Adrenal gland (tissue), 12 donors: Measurements from ENCODE around the gene GCN1. TPM values are rescaled to one million over a fixed set of nuclear protein-coding genes. Genes with fewer than 3 reads are reported as not detected.
A peak's percentile ranks its signal among the peaks of the same experiment; 100 is the strongest.

ENCODE experiments used
- DNase-seq, 7 donors: peaks; one replicate each; pipeline ENCODE4 v3.0.0-alpha.2; 2019 to 2020
- H3K27ac ChIP-seq, 5 donors: fragments of 200-600 bp; sonication (generic) in 4 of 5; 1 replicate in 3 of 5; 2 replicates in 2 of 5; pipeline versions ENCODE4 v1.5.1 to v1.8.0; 2016 to 2020; ENCODE audit warnings: mild to moderate bottlenecking in 1 of 5
- H3K27me3 ChIP-seq: fragments of 200-600 bp; 2 replicates; pipeline ENCODE4 v1.8.0; 2021
- H3K36me3 ChIP-seq, 2 donors: fragments of 200-600 bp; replicated peaks in 1 of 2; 1 replicate in 1 of 2; 2 replicates in 1 of 2; pipeline versions ENCODE4 v1.5.1 to v1.8.0; 2018 to 2022
- H3K4me1 ChIP-seq, 2 donors: fragments of 200-600 bp; replicated peaks in 1 of 2; 1 replicate in 1 of 2; 2 replicates in 1 of 2; pipeline versions ENCODE4 v1.5.1 to v1.8.0; 2018 to 2021
- H3K4me3 ChIP-seq, 4 donors: fragments of 200-600 bp; sonication (generic) in 3 of 4; one replicate each; pipeline ENCODE4 v1.5.1; 2016 to 2018
- H3K9me3 ChIP-seq, 3 donors: fragments of 200-600 bp; sonication (generic) in 1 of 3; replicated peaks in 1 of 3; 1 replicate in 2 of 3; 2 replicates in 1 of 3; pipeline versions ENCODE4 v1.5.1 to v1.8.0; 2016 to 2021
- POLR2A ChIP-seq, 2 donors: fragments of 450-650 bp; IDR thresholded peaks; one replicate each; pipeline ENCODE4 v1.6.1; 2017; ENCODE audit warnings: antibody characterized with exemption in 2 of 2, mild to moderate bottlenecking in 2 of 2, moderate library complexity in 1 of 2
- whole genome bisulfite sequencing, 4 donors: extraction: QIAGEN DNeasy Blood & Tissue Kit in 2 of 4; methylation state at CpG; one replicate each; pipeline versions ENCODE4 v1.1.5 to v1.1.7; 2013 to 2017; 5-methylcytosine and 5-hydroxymethylcytosine counted together
- intact Hi-C, 2 donors: fragments of 100-400 bp; cut with DNase I; formaldehyde crosslinking; loops; one replicate each; pipeline versions ENCODE4 v1.14.1 to v1.15.0; 2022 to 2023
- polyA plus RNA-seq, 3 donors: library from polyadenylated mRNA; stranded (reverse); fragments of 200-250 nt in 2 of 3; fragments of 350-450 nt in 1 of 3; fragmentation: Illumina TruSeq in 1 of 3; extraction: RNeasy Lipid Tissue Mini Kit (QIAGEN cat#74804) in 1 of 3; gene quantifications; one replicate each; pipeline ENCODE4 v1.2.3, GENCODE V29; 2013 to 2014
- total RNA-seq, 9 donors: library from RNA; depleted of rRNA in 4 of 9; stranded (reverse); fragments of >200 nt in 4 of 9; fragments of 120-200 nt in 1 of 9; fragmentation: NEBNext Ultra II Directional in 1 of 9; extraction: Animal tissue kit (Norgen Biotek cat#: 25700) in 1 of 9; gene quantifications; one replicate each; pipeline versions ENCODE4 v1.1.0 to v1.2.4, GENCODE V29; 2013 to 2023
- TF ChIP-seq, protein P1 (sequence below), 6 experiments: fragments of 450-650 bp in 4 of 6; fragments of 200-600 bp in 2 of 6; sonication (generic) in 1 of 6; IDR thresholded peaks; 1 replicate in 5 of 6; 2 replicates in 1 of 6; pipeline versions ENCODE4 v1.5.1 to v1.8.0; 2016 to 2021; ENCODE audit warnings: antibody characterized with exemption in 6 of 6, mild to moderate bottlenecking in 2 of 6, moderate library complexity in 1 of 6
- donor health status: healthy with polysubstance abuse.
- donor health status: Bipolar disorder and iron deficiency.
- donor health status: DM: yes; HTN: yes; CAD: no.
- donor health status: DM: no; HTN: no; CAD: no.
- donor health status: DM: no; HTN: no; CAD: no.
- donor health status: DM: yes; HTN: yes; CAD: no.

The GCN1 gene
- total and polyA plus RNA-seq, 12 donors: 22.0 to 98.5 (median 46.5) TPM

DNA sequence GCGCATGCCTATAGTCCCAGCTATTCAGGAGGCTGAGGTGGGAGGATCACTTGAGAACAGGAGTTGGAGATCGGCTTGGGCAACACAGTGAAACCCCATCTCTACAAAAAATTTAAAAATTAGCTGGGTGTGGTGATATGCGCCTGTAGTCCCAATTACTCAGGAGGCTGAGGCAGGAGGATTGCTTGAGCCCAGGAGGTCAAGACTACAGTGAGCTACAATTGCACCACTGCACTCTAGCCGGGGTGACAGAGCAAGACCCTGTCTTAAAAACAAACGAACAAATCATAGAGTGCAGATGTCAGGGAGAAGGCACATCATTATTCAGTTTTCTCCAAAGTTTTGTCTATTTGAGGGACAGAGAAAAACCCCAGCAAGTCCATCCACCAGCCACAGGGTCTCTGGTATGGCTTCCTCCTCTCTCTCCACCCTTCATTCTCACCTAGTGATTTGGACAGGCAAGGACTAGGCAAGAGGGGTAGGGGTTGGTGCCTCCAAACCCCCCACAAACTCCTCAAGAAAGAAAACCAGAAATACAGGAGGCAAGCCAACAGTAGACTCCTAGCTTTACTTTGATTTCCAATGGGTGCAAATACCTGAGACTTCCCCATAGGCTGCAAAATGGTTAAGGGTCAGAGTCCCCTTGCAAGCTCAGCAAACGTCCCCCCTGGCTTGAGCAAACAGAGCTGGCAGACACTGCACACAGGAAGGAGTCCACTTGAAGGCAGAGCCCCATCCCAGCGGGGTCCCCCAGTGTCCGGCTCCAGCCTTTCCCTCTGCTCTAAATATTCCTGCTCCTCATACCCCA is 32.9 kb upstream of the GCN1 start:
- H3K9me3 ChIP-seq: no peaks in the 10 kb centered on the region
- intact Hi-C loops: loop anchor here (2.0 kb wide), 1 partner anchor 39 kb away; no protein-coding TSS in a partner anchor
- TF ChIP-seq, protein P1, sequence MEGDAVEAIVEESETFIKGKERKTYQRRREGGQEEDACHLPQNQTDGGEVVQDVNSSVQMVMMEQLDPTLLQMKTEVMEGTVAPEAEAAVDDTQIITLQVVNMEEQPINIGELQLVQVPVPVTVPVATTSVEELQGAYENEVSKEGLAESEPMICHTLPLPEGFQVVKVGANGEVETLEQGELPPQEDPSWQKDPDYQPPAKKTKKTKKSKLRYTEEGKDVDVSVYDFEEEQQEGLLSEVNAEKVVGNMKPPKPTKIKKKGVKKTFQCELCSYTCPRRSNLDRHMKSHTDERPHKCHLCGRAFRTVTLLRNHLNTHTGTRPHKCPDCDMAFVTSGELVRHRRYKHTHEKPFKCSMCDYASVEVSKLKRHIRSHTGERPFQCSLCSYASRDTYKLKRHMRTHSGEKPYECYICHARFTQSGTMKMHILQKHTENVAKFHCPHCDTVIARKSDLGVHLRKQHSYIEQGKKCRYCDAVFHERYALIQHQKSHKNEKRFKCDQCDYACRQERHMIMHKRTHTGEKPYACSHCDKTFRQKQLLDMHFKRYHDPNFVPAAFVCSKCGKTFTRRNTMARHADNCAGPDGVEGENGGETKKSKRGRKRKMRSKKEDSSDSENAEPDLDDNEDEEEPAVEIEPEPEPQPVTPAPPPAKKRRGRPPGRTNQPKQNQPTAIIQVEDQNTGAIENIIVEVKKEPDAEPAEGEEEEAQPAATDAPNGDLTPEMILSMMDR (IDR thresholded peaks at IDR 0.05): no peak
- no peak for TF ChIP-seq POLR2A (IDR thresholded peaks at IDR 0.05)
- peak overlapping the region in 3 of 5 donors; percentile 24 to 98 (median 95) for H3K27ac ChIP-seq
- peaks cover 0 to 29% of the 10 kb centered on the region in 2 donors for H3K36me3 ChIP-seq
- no peak for DNase-seq
- WGBS, 4 donors: 64 to 76% (median 74%) methylated on average over 8 of the region's 8 CpGs
- peaks cover 43 to 66% of the 10 kb centered on the region in 2 donors for H3K4me1 ChIP-seq
- no peaks in the 10 kb centered on the region for H3K27me3 ChIP-seq
- no peak overlapping the region for H3K4me3 ChIP-seq

DNA sequence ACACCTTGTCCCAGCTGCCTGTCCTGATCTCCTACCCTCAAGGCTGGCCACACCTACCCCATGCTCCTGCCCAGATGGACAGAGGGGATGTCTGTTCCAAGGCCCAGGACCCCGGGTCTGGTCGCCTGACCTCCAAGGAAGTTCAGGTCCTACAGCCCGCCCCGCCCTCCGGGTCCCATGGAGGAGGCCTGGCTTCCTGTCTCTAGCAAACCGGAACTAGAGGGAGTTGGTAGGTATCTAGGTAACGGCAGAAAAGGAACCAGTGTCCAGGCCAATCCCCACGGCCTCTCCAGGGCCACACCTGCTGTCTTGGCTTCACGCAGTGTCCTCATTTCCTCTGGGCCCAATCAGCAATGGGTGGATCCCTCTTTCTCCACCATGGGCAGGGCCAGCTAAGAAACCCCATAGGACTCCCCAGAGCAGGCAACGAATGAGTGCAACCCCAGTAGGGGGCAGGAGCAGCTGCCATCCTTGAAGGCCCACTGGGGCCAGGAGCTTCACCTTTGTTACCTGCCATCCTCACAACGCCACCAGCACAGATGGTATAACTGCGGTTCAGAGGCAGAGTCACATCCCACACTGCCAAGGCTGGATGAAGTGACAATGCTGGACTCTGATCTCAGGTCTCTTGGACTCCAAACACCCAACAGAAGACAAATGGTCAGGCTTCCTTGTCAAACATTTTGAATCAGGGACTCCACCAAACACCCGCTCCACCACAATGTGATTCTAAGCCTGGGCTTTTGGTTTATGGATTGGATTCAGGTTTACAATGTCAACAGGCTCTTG is 31.5 kb upstream of the GCN1 start:
- peaks cover 0 to 43% of the 10 kb centered on the region in 2 donors for H3K36me3 ChIP-seq
- no peak for DNase-seq
- WGBS, 4 donors: 59 to 78% (median 66%) methylated on average over 9 to 13 of the region's 13 CpGs
- no peaks in the 10 kb centered on the region for H3K9me3 ChIP-seq
- no peaks in the 10 kb centered on the region for H3K27me3 ChIP-seq
- intact Hi-C loops: loop anchor here in 1 of 2 donors (2.0 kb wide), 1 partner anchor 41 kb away; no protein-coding TSS in a partner anchor
- peak overlapping the region in 4 of 5 donors; percentile 9 to 69 (median 45) for H3K27ac ChIP-seq
- TF ChIP-seq POLR2A (IDR thresholded peaks at IDR 0.05): no peak
- TF ChIP-seq, protein P1 (IDR thresholded peaks at IDR 0.05): no peak
- peaks cover 29 to 54% of the 10 kb centered on the region in 2 donors for H3K4me1 ChIP-seq
- H3K4me3 ChIP-seq: no peak overlapping the region

DNA sequence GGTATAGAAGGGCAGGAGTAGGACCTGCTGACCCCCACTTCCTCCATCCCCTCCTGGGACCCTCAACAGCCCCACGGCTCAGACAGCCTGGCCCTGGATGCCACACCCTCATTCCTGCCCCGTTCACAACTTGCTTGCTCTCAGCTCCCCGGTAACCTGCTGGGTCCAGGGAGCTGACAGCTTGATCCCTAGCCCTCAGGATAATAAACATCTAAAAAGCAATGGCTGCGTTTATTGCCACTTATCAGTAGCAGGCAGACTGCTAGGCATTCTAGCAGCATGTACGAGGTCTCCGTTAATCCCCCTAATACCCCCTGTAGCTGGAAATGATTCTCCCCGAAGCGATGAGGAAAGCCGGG is 30.7 kb upstream of the GCN1 start:
- Histone ChIP-seq H3K36me3 (peaks cover 0 to 51% of the 10 kb centered on the region in 2 donors), H3K4me3 (no peak overlapping the region), H3K4me1 (peaks cover 21 to 47% of the 10 kb centered on the region in 2 donors), H3K9me3 (no peaks in the 10 kb centered on the region), H3K27me3 (no peaks in the 10 kb centered on the region), H3K27ac (peak overlapping the region in 3 of 5 donors; percentile 34 to 69 (median 56))
- intact Hi-C loops: no loop called here
- WGBS, 4 donors: 49 to 68% (median 61%) methylated on average over 5 to 9 of the region's 9 CpGs
- no peak for DNase-seq
- TF ChIP-seq, protein P1 (IDR thresholded peaks at IDR 0.05): no peak
- no peak for TF ChIP-seq POLR2A (IDR thresholded peaks at IDR 0.05)
